ENCODE measurements around the gene ZNF143.
"Not testable (repeated sequence)": the region's sequence is repeated elsewhere in the genome, so short reads cannot be mapped to it uniquely, and the experiment has no call there.

Gene ZNF143

DNA sequence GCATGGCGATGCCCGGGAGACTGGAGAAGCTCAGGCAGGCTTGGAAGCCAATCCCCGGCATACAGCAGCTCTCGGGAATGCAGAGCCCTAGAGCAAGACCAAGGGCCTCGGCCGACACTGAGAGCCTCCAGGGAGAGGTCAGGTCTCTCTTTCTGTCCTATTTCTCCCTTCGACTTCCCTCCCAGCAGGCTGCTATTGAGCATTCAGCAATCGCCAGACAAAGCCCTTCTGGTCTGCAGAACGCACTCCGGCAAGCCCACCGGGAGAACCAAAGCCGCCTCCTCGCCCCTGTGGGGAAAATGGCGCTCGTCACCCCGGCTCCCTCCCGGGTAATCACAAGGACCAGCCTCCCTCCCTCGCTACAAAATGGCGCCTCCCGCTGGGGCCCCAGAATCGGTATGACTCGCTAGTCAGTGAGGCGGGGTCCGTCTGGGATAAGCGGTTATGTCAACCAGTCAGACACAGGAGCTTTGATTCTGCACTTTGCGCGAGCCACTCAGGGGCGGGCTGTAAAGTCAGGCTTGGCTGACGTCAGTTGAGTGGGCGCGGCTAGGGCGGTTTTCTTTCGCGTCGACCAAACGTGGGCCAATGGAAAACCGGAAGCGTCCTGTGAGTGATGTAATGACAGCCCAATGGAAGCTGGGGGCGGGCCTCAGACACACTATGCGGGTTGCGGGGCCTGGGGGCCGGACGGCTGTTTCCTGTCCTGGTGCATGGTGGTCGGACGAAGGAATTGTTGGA is at the start of gene ZNF143:
Gene ZNF143, plus strand, starts transcription at position 691 of the 741 bp plus-strand sequence. CDS start 10,297 bp downstream, outside the sequence.
- DNase-seq (ENCODE audit: low read depth in 2 of 2) = peak; percentile 100

- DNase-seq (ENCODE audit: low read depth in 2 of 2) = no peak
Measured at GRCh38 chr11:9428706-9429105, 32.1 kb upstream of the ZNF143 start.

- no peak for DNase-seq (ENCODE audit: low read depth in 2 of 2)
Measured at GRCh38 chr11:9438611-9439010, 22.2 kb upstream of the ZNF143 start.

- no peak for DNase-seq (ENCODE audit: low read depth in 2 of 2)
Measured at GRCh38 chr11:9446230-9446629, 14.6 kb upstream of the ZNF143 start.

DNA sequence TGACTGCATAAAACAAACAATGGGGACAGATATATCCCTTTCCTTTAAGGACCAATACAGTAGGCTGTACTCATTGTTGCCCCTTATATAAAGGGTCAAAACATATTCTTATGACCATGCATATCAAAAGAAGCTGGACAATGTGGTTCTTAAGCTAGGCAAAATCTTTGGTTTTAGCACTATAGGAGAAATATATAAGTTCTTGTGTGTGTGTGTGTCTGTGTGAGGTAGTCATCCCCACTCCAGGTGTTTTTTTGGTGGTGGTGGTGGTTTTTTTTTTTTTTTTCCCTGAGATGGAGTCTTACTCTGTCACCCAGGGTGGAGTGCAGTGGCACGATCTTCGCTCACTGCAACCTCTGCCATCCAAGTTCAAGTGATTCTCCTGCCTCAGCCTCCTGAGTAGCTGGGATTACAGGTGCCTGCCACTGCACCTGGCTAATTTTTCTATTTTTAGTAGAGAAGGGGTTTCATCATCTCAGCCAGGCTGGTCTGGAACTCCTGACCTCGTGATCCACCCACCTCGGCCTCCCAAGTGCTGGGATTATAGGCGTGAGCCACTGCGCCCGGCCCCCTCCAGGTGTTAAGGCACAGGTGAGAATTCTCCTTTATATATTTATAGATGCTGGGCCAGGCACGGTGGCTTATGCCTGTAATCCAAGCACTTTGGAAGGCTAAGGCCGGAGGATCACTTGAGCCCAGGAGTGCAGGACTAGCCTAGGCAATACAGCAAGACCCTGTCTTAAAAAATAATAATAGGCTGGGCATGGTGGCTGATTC is 12.0 kb upstream of the ZNF143 start:
- DNase-seq (ENCODE audit: low read depth in 2 of 2) = no peak

DNA sequence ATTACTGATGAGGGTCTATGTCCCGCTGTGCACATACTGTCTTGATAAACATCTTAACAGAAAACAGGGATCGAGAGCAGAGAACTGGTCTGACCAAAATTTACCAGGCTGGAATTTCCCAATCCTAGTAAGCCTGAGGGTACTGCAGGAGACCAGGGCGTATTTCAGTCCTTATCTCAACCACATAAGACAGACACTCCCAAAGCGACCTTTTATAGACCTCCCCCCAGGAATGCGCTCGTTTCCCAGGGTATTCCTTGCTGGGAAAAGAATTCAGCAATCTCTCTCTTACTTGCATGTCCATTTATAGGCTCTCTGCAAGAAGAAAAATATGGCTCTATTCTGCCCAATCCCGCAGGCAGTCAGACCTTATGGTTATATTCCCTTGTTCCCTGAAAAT is 8.8 kb upstream of the ZNF143 start:
- DNase-seq (ENCODE audit: low read depth in 2 of 2) = not testable (repeated sequence)

DNA sequence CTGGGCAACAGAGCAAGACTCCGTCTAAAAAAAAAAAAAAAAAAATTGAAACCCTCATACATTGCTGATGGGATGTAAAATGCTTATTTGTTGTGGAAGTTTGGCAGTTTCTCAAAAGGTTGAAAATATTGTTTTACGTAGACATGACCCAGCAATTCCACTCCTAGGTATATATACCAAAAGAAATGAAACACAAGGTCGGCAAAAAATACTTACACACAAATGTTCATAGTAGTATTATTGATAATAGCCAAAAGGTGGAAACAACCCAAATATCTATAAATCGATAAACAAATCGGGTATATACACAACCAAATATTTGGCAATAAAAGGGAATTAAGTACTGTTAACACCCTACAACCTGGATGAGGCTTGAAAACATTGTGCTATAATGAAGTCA is 5.1 kb upstream of the ZNF143 start:
- no peak for DNase-seq (ENCODE audit: low read depth in 2 of 2)

DNA sequence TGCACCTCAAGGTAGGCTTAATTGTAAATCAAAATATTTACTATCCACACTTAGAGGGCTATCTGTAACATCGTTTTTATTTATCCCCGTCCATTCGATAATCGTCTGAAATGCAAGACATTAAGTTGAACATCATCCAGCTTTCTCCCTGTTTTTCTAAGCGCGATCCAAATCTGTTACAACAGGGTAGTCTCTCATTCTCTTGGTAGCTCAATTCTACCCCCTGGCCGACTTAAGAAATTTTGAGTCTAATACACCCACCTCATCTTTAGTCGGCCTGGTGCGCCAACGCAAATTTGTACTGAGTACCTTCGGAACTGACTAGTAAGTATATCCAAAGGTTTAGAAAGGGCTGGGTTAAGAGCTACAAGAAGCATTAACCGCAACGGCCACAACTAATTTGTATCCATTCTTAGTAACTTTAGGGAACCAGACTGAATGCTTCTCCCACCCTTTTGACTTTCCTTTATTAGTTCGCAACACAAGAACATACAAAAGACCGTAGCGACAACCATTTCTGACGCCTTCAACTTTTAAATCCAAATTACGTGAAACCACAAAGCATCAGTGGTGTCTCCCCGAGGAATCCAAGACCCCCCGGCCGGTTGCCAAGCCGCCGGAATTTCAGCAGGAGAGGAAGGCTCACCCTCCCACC is 1.0 kb upstream of the ZNF143 start:
- peak; percentile 11 to 18 for DNase-seq (ENCODE audit: low read depth in 2 of 2)

DNA sequence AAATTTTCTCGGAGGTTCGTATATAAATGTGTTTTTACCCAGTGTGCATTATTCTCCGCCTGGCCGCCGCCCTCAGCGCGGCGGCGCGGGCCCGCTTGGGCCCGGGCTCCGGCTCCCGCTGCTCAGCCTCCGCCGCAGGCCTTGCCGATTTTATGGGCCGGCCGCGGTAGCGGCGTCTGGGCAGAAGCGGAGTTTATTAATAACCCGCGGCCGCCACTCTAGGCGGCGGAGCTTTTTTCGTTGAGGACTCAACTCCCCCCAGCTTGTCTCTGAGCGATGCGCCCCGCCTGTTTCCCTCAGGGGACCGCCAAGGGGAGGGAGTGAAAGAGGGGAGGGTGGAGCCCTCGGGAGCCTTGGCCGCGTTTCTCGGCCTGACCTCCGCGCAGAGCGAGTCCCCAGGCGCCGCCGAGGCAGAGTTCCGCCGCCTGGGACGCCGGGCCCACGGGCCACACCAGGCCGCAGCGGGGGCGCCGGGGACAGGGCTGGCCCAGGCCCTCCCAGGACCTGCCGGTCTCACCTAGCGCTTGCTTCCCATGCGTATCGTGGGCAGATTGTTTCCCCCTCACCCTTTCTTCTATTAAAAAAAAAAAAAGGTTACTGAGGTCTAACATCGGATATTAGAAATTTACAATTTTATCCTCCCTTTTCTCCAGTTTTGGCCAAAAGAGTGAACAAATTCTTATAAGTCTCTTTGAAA is 399 bp downstream of the ZNF143 start:
- peak; percentile 64 to 72 for DNase-seq (ENCODE audit: low read depth in 2 of 2)

DNA sequence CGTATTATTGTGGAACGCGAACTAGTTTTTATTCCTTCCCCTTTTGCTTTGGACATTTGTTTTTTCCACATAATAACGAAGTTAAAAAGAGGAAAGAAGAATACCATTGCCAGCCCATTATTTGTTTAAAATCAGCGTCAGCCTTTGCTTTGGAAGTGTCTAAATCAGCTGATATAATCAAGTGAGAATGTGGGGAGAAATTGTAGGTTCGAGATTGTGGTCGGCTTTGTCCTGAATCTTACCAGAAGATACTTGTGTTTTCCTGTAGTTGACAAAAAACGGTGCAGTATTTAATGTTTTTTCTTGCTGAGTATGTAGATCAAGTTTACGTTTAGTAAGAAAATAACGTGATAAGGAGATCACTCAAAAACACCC is 935 bp downstream of the ZNF143 start:
- no peak for DNase-seq (ENCODE audit: low read depth in 2 of 2)

DNA sequence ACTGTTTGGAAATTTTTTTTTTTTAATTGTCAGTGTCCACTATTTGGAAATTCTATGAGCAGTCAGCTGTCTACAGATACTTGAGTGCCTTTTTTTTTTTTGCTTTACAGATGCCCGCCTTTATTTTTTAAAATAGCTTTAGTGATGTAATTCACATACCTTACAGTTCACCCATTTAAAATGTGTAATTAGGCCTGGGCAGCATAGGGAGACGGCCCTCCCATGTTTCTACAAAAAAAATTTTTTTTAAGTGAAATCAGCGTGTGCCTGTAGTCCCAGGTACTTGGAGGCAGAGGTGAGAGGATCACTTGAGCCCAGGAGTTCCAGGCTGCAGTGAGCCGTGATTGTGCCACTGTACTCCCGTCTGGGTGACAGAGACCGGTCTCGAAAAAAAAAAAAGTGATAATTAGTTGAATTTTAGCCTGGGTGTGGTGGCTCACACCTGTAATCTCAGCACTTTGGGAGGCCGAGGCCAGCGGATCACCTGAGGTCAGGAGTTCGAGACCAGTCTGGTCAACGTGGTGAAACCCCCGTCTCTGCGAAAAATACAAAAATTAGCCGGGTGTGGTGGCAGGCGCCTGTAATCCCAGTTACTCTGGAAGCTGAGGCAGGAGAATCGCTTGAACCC is 1.5 kb downstream of the ZNF143 start:
- DNase-seq (ENCODE audit: low read depth in 2 of 2) = no peak

- DNase-seq (ENCODE audit: low read depth in 2 of 2) = no peak
Measured at GRCh38 chr11:9462806-9463537, 2.2 kb downstream of the ZNF143 start.

- DNase-seq (ENCODE audit: low read depth in 2 of 2) = no peak
Measured at GRCh38 chr11:9470765-9471164, 10.0 kb downstream of the ZNF143 start.

DNA sequence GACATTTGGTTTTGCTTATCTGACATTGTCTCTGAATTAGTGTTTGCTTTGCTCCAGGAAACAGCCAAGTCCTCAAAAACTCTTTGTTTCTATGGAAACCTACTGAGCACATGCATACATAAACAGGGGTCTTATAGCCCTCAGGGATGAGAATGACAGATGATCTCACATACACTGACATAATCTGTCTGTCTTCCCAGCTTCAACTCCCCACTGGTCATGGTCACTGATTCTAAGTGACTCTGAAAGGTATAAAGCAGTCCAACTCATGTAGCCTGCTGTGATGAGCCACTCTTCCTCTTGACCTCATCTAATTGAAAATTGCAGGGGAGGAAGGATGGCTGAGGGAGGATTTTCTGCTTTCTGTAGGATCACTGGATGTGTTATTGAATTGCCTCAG is 12.6 kb downstream of the ZNF143 start:
- no peak for DNase-seq (ENCODE audit: low read depth in 2 of 2)

- no peak for DNase-seq (ENCODE audit: low read depth in 2 of 2)
Measured at GRCh38 chr11:9479899-9480298, 19.1 kb downstream of the ZNF143 start.

- no peak for DNase-seq (ENCODE audit: low read depth in 2 of 2)
Measured at GRCh38 chr11:9489080-9489765, 28.4 kb downstream of the ZNF143 start.

GRCh38 chr11:9490376-9490775 is 29.6 kb downstream of the ZNF143 start:
- DNase-seq (ENCODE audit: low read depth in 2 of 2) = no peak

GRCh38 chr11:9493492-9493891 is 32.7 kb downstream of the ZNF143 start:
- DNase-seq (ENCODE audit: low read depth in 2 of 2) = no peak

- DNase-seq (ENCODE audit: low read depth in 2 of 2) = no peak
Measured at GRCh38 chr11:9494316-9494715, 33.5 kb downstream of the ZNF143 start.

DNA sequence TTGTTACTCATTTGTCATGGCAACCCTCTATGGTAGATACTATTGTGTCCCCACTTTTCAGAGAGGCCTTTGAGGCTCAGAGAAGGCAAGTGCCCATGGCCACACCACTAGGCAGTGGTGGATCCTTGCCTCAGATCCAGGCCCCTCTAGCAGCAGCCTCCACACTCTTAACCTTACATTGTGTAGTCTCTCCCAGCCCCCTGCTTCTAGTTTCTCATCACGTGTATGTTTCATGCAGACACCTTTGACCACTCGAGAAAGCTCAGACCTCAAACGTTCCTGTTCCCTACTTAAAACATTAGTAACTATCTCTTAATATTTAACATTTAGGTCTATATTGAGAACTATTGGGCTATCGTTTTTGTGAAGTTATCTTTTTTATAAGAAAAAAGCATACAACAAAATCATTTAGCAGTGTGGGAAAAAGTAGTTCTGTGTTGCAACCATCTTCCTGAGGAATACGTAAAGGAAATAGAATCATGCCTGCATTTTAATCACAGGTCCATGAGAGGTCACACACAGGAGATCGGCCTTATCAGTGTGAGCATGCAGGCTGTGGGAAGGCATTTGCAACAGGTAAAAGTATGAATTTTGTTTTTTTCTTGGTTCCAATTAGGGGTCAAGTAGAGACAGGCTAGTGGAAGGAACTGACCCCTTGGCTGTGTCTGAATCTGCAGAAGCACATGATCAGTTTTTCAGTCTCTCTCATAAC is 35.1 kb downstream of the ZNF143 start:
- no peak for DNase-seq (ENCODE audit: low read depth in 2 of 2)

All from stimulated activated CD4-positive, alpha-beta T cell treated with anti-CD3 and anti-CD28 coated beads, Interleukin-4, amount 100 ng/mL, for 48 hours (primary cell).